ENCODE data around the gene PANX2.
"Not testable (repeated sequence)": the region's sequence is repeated elsewhere in the genome, so short reads cannot be mapped to it uniquely, and the experiment has no call there.

The PANX2 gene, protein sequence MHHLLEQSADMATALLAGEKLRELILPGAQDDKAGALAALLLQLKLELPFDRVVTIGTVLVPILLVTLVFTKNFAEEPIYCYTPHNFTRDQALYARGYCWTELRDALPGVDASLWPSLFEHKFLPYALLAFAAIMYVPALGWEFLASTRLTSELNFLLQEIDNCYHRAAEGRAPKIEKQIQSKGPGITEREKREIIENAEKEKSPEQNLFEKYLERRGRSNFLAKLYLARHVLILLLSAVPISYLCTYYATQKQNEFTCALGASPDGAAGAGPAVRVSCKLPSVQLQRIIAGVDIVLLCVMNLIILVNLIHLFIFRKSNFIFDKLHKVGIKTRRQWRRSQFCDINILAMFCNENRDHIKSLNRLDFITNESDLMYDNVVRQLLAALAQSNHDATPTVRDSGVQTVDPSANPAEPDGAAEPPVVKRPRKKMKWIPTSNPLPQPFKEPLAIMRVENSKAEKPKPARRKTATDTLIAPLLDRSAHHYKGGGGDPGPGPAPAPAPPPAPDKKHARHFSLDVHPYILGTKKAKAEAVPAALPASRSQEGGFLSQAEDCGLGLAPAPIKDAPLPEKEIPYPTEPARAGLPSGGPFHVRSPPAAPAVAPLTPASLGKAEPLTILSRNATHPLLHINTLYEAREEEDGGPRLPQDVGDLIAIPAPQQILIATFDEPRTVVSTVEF

GRCh38 chr22:50170453-50171318, at the start of gene PANX2:
Gene PANX2 (plus strand): TSS chr22:50170731. CDS start chr22:50170731, 0 bp downstream.
- DNase-seq (ENCODE audit: low read depth in 2 of 2): no peak

- no peak for DNase-seq (ENCODE audit: low read depth in 2 of 2)
These were observed 49.3 kb upstream of the PANX2 start for GRCh38 chr22:50121202-50121740.

GRCh38 chr22:50123119-50123518, 47.4 kb upstream of the PANX2 start:
- no peak for DNase-seq (ENCODE audit: low read depth in 2 of 2)

DNA sequence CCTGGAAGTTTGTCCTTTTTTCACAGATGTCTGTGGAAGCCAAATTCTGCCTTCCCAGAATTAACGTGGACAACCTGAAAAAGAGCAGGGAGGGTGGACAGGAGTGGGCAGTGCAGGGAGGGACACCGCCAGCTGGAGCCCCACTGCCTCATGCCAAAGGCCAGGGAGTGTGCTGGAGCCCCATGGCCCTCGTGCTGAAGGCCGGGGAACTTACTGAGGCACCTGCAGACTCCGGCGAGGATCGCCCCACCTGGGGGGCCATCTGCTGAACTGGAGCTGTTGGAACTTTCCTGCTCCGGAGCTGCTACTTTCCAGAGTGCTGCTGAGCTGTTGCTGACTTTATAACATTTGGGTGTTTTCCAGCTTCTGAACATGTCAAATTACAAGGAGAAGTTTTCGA, 45.5 kb upstream of the PANX2 start:
- DNase-seq (ENCODE audit: low read depth in 2 of 2): no peak

DNA sequence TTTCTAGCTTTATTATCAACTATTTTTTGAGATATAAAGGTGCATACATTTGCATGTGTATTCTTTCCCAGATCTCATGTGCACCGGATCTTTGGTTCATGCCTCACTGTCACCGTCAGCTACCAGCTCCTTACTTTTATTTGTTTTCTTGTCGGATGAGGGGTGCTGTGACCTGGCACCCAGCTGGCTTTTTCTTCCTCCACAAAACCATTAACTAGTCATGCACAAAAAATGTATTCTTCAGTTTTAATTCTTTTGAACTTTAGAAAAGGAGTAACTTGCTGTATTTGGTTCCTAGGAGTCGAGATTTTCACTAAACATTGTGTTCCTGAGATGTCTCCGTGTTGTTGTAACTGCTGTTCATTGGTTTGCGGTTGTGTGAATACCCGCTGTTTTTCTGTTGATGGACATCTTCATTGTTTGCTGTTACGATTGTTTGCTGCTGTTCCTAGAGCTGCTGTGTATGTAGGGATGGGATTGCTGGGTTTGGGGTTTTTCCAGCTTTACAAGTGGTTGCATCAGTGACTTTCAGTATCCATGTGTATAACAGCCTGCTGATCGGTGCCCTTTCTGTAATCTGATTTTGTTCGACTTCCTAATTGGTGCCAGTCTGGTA, 41.3 kb upstream of the PANX2 start:
- DNase-seq (ENCODE audit: low read depth in 2 of 2): no peak

GRCh38 chr22:50131894-50132293, 38.6 kb upstream of the PANX2 start:
- no peak for DNase-seq (ENCODE audit: low read depth in 2 of 2)

DNA sequence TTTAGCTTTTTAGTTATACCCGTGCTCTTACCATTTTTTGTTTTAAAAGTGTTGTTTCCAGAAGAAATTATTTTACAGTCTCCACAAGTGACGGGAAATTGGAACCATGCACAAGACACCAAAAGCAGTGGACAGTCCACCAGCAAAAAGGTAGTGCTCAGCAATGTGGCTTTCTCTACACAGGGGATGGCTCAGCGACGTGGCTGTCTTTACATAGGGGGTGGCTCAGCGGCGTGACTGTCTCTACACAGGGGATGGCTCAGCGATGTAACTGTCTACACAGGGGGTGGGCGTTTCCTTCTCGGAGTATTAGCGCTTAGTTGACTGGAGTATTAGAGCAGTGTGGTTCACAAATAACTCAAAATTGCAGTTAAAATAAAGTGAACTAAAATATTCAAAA, 36.0 kb upstream of the PANX2 start:
- no peak for DNase-seq (ENCODE audit: low read depth in 2 of 2)

DNA sequence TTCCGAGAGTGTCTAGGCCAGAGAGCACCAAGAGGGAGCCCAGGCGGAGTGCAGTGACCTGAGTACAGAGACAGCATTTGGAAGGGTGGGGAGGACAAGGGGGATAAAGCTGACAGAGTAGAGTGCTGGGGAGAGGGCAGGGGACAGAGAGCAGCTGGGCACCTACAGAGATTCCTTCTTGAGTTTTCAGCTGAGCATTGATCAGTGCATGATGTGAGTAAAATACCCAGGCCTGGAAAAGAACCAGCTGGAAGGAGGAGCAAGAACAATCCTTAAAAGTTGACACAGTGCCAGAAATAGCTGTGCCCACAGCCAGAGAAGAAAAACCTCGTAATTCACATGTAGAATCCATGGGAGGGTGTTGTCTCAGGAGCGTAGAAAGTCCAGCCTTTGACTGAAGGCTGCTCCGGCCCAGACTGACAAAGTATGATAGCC, 33.9 kb upstream of the PANX2 start:
- no peak for DNase-seq (ENCODE audit: low read depth in 2 of 2)

GRCh38 chr22:50137277-50137676, 33.3 kb upstream of the PANX2 start:
- DNase-seq (ENCODE audit: low read depth in 2 of 2): not testable (repeated sequence)

- DNase-seq (ENCODE audit: low read depth in 2 of 2): no peak
These were observed 32.5 kb upstream of the PANX2 start for GRCh38 chr22:50138041-50138440.

GRCh38 chr22:50138988-50139387, 31.5 kb upstream of the PANX2 start:
- no peak for DNase-seq (ENCODE audit: low read depth in 2 of 2)

GRCh38 chr22:50139843-50140415, 30.6 kb upstream of the PANX2 start:
- DNase-seq (ENCODE audit: low read depth in 2 of 2): no peak

DNA sequence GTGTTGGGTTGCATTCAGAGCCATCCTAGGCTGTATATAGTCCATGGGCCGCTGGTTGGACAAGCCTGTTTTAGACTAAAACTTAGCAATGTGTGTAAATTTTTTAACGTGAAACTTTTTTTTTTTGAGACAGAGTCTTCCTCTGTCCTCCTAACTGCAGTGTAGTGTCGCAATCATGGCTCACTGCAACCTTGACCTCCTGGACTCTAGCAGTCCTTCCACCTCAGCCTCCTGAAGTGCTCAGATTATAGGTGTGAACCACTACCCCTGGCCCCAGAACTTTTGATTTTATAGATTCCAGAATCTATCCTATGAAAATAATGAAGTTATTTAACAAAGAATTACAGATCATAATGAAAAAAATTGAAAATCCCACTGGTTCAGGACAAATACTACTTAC, 29.9 kb upstream of the PANX2 start:
- no peak for DNase-seq (ENCODE audit: low read depth in 2 of 2)

GRCh38 chr22:50141462-50141861, 29.1 kb upstream of the PANX2 start:
- DNase-seq (ENCODE audit: low read depth in 2 of 2): no peak

GRCh38 chr22:50141891-50142363, 28.6 kb upstream of the PANX2 start:
- DNase-seq (ENCODE audit: low read depth in 2 of 2): no peak

DNA sequence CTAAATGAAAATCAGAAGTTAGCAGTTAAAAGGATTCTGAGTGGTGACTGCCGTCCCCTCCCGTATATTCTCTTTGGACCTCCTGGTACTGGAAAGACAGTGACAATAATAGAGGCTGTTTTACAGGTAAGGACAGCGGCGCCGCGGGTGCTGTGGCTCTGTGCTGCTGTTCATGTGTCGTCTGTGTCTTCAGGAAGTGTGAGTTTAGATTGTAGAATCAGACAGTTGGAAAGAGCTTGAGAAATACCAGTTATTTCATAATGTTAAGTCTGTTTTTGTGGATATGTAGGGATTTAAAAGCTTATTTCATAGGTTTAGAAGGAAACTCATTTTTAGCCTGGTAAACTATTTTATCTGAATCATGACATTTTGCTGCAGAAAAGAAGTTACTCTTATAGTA, 27.4 kb upstream of the PANX2 start:
- no peak for DNase-seq (ENCODE audit: low read depth in 2 of 2)

- no peak for DNase-seq (ENCODE audit: low read depth in 2 of 2)
These were observed 26.4 kb upstream of the PANX2 start for GRCh38 chr22:50144005-50144614.

GRCh38 chr22:50145721-50146438, 24.7 kb upstream of the PANX2 start:
- DNase-seq (ENCODE audit: low read depth in 2 of 2): no peak

DNA sequence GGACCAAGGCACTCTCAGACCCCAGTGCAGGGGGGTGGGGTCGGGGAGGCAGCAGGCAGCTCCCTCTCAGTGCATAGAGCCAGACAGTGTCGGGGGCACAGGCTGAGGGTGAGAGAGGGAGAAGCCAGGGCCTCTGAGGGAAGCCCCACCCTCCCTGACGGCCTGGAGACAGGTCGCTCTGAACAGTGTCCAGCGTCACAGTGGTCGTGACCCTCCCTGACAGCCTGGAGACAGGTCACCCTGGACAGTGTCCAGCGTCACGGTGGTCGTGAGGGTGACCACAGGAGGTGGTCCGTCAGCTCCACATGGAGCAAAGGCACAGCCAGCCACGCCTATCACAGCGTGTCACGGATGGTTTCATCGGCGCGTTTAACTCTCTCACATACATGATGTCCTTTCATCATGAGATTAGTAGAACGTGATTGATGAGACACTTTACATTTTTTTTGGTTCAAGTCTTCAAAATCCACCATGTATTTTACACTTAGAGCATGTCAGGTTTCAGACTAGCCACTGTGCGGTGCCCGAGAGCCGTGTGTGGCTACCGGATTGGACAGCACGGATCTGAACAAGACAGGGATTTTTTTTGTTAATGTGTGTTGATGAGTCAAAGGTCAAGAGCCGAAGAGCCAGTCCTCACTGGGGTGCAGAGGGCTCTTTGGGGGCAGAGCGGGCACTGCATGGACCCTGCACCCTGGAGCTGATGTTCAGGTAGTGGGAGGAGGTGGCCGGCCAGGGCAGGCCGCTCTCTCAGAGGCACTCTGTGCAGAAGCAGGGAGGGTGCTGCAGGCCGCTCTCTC, 23.9 kb upstream of the PANX2 start:
- DNase-seq (ENCODE audit: low read depth in 2 of 2): no peak
